Lung (tissue), 12 donors: Measurements from ENCODE around the gene BCAS3. TPM values are rescaled to one million over a fixed set of nuclear protein-coding genes. Genes with fewer than 3 reads are reported as not detected.

Experiments
- ATAC-seq: fragments of 200-7000 bp; cut with Tn5 transposase; one replicate; pipeline ENCODE4 v1.9.1; 2020; ENCODE audit warnings: moderate number of reproducible peaks; ENCODE audit not compliant: insufficient read depth, low FRiP score
- DNase-seq, 3 donors: peaks; one replicate each; pipeline ENCODE4 v3.0.0-alpha.2; 2013 to 2017
- H3K27ac ChIP-seq, 2 donors: one replicate each; pipeline ENCODE4 v1.5.1; 2013; ENCODE audit warnings: mild to moderate bottlenecking in 2 of 2, moderate library complexity in 2 of 2, control low read depth in 1 of 2, inconsistent platforms in 1 of 2, low read depth in 1 of 2, low read length in 1 of 2
- H3K27me3 ChIP-seq, 3 donors: one replicate each; pipeline ENCODE4 v1.5.1; 2013; ENCODE audit warnings: low read length in 2 of 3; ENCODE audit not compliant: control insufficient read depth in 3 of 3, insufficient read depth in 3 of 3
- H3K36me3 ChIP-seq, 4 donors: one replicate each; pipeline ENCODE4 v1.5.1; 2013; ENCODE audit warnings: low read length in 4 of 4, mild to moderate bottlenecking in 1 of 4, moderate library complexity in 1 of 4; ENCODE audit not compliant: control insufficient read depth in 4 of 4, insufficient read depth in 4 of 4
- H3K4me1 ChIP-seq, 5 donors: one replicate each; pipeline ENCODE4 v1.5.1; 2013; ENCODE audit warnings: low read length in 5 of 5, mild to moderate bottlenecking in 2 of 5, moderate library complexity in 1 of 5; ENCODE audit not compliant: control insufficient read depth in 5 of 5, insufficient read depth in 5 of 5
- H3K4me3 ChIP-seq: one replicate; pipeline ENCODE4 v1.5.1; 2013; ENCODE audit warnings: mild to moderate bottlenecking, control low read depth, moderate library complexity
- H3K9ac ChIP-seq, 2 donors: one replicate each; pipeline ENCODE4 v1.5.1; 2013; ENCODE audit warnings: low read length in 2 of 2, control low read depth in 1 of 2; ENCODE audit not compliant: insufficient read depth in 1 of 2
- H3K9me3 ChIP-seq, 4 donors: one replicate each; pipeline ENCODE4 v1.5.1; 2013; ENCODE audit warnings: low read length in 3 of 4, mild to moderate bottlenecking in 1 of 4, moderate library complexity in 1 of 4; ENCODE audit not compliant: control insufficient read depth in 4 of 4, insufficient read depth in 3 of 4
- WGBS, 2 donors: extraction: QIAGEN DNeasy Blood & Tissue Kit; methylation state at CpG; one replicate each; pipeline ENCODE4 v1.1.7; 2013; 5-methylcytosine and 5-hydroxymethylcytosine counted together
- polyA plus RNA-seq, 2 donors: library from polyadenylated mRNA; stranded (reverse); fragments of 200-250 nt; gene quantifications; one replicate each; pipeline ENCODE4 v1.2.1, GENCODE V29; 2013
- total RNA-seq, 2 donors: library from RNA; depleted of rRNA in 1 of 2; stranded (reverse); fragments of >200 nt in 1 of 2; gene quantifications; one replicate each; pipeline ENCODE4 v1.2.1, GENCODE V29; 2014 to 2021
- TF ChIP-seq, protein P1 (sequence below): IDR thresholded peaks from 2 replicates; pipeline ENCODE4 v1.5.1; 2012; ENCODE audit warnings: mild to moderate bottlenecking; ENCODE audit errors: control extremely low read depth, extremely low read depth
- donor health status: control.
- donor health status: control.
- donor health status: Bipolar disorder and iron deficiency.
- donor health status: healthy.
- donor health status: DM: yes; HTN: yes; CAD: no.

BCAS3 gene
- total and polyA plus RNA-seq, 4 donors = 4.0 to 101 (median 20.3) TPM

DNA sequence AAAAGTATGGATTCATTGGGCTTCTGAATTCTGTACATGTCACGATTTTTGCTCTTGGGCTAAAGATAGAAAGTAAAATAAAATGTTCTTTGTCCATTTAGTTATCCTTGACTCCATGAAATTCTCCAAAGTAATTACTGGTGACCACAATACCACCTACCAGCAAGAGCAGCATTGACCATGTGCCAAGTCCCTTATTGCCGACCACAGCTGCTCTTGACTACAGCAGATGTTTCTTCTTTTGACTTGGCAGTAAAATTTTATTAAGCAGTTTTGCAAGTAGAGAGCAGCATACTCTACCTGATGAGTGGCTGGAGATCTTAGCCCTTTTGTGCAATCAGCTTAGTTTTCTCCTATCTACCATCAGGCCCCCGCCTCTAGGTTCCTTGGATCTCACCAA, 569.8 kb downstream of the BCAS3 start:
- WGBS, 2 donors = 77 to 81% methylated on average over 3 of the region's 3 CpGs
- peaks cover 5 to 43% (median 31%) of the 10 kb centered on the region in 5 donors for H3K4me1 ChIP-seq
- H3K4me3 ChIP-seq = no peak overlapping the region
- H3K9me3 ChIP-seq = no peaks in the 10 kb centered on the region
- H3K27me3 ChIP-seq = no peaks in the 10 kb centered on the region
- no peak overlapping the region for H3K9ac ChIP-seq
- H3K27ac ChIP-seq = no peak overlapping the region
- no peaks in the 10 kb centered on the region for H3K36me3 ChIP-seq
- ATAC-seq = no peak
- DNase-seq = peak; percentile 62 to 87 (median 82)
- TF ChIP-seq, protein P1, sequence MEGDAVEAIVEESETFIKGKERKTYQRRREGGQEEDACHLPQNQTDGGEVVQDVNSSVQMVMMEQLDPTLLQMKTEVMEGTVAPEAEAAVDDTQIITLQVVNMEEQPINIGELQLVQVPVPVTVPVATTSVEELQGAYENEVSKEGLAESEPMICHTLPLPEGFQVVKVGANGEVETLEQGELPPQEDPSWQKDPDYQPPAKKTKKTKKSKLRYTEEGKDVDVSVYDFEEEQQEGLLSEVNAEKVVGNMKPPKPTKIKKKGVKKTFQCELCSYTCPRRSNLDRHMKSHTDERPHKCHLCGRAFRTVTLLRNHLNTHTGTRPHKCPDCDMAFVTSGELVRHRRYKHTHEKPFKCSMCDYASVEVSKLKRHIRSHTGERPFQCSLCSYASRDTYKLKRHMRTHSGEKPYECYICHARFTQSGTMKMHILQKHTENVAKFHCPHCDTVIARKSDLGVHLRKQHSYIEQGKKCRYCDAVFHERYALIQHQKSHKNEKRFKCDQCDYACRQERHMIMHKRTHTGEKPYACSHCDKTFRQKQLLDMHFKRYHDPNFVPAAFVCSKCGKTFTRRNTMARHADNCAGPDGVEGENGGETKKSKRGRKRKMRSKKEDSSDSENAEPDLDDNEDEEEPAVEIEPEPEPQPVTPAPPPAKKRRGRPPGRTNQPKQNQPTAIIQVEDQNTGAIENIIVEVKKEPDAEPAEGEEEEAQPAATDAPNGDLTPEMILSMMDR = no peak

DNA sequence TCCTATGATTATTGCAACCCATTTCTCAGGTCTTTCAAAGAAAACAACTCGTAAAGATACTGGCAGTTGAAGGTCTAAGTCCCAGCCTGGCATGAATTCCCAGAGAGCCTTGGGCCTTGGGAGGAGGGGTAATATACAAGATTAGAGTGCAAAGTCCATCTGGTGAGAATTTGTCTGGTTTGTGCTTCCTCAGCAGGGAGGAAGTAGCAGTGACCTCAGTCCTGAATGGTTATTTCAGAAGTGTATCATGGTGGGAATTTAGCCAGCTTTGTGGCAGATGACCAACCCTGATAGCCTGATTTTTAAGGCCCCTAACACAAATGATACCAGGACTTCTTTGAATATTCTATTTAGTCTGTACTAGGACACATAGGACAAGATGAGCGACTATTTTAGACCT, 570.7 kb downstream of the BCAS3 start:
- H3K27ac ChIP-seq = no peak overlapping the region
- no peak overlapping the region for H3K4me3 ChIP-seq
- no peak for ATAC-seq
- H3K4me1 ChIP-seq = peaks cover 9 to 52% (median 36%) of the 10 kb centered on the region in 5 donors
- WGBS, 2 donors = 83 to 93% methylated on average over 2 of the region's 2 CpGs
- no peak for DNase-seq
- TF ChIP-seq, protein P1 = no peak
- H3K9me3 ChIP-seq = no peaks in the 10 kb centered on the region
- H3K27me3 ChIP-seq = no peaks in the 10 kb centered on the region
- no peak overlapping the region for H3K9ac ChIP-seq
- no peaks in the 10 kb centered on the region for H3K36me3 ChIP-seq

DNA sequence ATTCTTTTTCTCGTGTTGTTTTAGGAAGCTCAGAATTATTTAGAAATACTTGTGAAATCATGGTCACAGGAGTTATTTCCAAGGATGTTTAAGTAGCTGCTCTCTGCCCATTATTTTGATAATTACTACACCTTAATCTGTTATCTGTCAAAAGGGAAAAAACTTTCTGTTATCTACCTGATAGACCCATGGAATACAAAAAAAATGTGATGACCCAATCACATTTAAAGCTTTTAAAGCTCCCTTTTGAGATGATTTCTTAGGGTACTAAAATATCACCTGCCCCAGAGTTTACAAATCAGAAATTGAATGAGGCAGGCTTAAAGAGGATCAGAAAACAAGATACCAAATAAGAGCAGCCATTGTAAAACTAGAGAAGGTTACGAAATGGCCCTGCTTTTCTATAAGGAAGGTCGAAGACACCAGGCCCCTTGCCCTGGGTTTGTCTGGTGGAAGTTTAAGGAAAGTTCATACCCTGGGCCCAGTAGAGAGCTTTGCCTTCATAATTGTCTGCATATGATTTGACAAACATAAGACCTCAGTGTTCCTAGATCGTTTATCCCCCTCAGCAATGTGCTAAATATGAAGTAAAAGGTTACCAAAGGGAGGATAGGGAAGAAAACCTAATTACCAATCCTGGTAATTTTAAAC, 572.1 kb downstream of the BCAS3 start:
- Histone ChIP-seq H3K4me1 (peaks cover 11 to 64% (median 41%) of the 10 kb centered on the region in 5 donors), H3K9ac (peak overlapping the region in 1 of 2 donors; percentile 33), H3K36me3 (no peaks in the 10 kb centered on the region), H3K27me3 (no peaks in the 10 kb centered on the region), H3K4me3 (no peak overlapping the region), H3K9me3 (no peaks in the 10 kb centered on the region), H3K27ac (peak overlapping the region in 1 of 2 donors; percentile 57)
- ATAC-seq = no peak
- DNase-seq = no peak
- TF ChIP-seq, protein P1 = no peak
- WGBS, 2 donors = 52 to 77% methylated on average over 4 of the region's 4 CpGs
